Activated CD4-positive, CD25-positive, alpha-beta regulatory T cell (primary cell): ENCODE measurements around the gene FIGNL2.

Experiments used
- DNase-seq, 4 experiments: peaks; one replicate each; lab custom pipeline; 2025; lab: John Stamatoyannopoulos, UW

The FIGNL2 gene

DNA sequence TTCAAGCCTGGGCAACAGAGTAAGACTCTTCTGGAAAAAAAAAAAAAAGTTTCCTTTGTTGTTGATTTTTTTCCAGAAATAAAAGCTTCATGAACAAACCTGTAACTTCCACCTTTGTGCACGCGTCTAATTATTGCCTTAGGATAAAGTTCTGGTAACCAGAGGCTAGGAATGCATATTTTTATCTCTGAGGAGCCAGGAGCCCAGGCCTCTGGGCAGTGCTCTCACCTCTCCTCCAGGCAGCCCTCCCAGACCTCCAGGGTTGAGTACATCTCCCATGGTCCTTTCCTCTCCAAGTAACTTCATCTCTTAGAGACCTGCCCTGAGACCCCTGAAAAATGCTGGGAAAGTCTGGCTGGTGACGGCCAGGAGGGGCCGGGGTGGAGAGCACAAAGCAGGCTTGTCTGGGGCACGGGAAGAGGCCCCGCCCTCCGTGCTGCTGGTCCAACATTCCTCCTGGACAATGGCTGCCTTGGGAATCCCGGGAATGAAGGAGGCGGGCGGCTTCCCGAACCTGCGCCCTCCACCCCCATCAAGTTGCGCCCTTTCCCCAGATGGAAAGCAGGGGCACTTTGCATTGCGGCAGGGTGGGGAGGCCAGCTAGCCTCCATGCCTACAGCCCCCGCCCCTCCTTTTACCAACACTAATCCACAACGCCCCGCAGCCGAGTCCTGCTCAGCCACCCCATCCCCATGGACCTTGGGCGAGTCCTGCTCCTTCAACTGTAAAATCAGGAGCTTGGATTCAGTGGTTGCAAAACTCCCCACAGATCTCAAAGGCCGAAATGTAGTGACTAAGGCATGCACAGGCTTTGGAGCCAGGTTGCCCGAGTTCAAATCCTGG lies 7.3 kb upstream of the FIGNL2 start:
- no peak for DNase-seq

DNA sequence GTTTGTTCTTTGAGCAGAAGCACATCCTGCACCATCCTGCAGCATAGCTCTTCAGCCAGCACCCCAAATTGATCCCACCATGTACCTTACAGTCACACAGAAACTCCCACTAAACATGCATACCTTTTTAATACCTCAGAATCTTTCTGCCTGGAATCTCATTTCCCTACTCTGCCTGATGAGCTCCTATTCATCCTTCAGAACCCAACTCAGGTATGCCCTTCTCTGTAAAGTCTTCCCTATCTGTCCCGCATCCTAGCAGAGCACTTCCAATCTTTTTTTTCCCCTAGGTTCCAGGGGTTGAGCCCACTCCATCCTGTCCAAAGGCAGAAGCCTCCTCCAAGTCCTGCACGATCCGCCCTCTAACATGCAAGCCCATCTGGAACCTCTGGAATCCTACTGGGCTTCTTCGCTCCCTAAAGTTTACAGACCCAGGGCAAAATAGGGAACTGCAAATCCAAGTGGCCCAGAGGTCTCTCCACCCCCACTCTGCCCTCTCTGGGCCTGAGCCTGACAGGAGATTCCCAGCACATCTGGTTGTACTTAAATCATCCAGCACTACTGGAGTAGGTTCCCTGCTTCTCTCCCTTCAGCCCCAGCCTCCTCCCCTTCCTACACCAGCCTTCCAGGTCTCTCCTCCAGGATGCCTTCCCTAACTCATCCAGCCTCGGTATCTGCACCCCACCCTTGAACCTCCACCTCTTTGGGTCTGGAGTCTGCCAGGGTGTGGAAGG lies 4.1 kb upstream of the FIGNL2 start:
- DNase-seq, result no peak

DNA sequence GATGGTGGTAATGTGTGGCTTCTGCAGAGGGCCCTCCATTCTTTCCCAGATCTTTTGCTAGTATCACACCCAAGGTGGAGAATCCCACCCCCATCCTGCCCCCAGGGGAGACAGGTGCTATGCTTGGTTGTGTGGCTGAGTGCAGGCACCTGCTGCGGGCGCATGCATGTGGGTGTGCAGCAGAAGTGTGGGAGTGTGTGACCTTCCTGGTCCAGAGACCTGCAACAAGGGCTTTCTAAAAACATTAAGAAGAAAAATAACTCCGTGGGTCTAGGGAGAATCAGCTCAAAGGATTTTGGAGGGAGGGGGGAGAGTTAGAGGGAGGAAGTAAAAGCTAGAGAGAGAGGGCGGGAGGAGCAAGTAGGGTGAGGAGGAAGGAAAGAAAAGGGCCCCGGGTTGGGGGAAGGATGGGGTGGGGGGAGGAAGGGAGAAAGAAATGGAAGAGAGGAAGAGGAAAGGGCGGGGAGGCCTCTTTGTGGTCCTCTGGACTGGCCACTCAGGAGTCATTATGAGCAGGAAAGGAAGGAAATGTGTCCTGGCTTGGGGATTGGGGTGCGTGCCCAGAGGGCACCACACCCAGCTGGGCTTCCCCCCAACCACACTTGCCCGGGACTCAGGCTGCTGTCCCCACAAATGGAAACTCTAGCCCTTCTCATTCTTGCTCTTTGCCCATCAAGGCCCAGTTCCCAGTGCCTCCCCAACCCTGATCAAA lies 3.1 kb upstream of the FIGNL2 start:
- DNase-seq, result no peak

DNA sequence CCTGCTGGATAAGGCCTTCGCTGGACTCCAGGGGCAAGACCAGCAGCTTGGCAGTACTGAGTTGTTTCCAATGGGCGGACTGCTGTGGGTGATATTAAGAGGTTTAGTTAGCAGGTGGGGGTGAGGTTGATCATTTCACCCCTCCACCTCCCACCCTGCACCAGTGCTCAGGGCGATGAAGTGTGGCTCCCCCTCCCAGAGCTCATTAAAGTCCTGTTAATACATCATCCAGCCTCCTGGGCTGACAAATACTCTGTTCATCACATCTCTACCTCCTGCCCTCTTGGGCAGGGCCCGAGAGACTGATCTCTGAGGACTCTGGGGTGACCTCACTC lies 2.4 kb upstream of the FIGNL2 start:
- no peak for DNase-seq

DNA sequence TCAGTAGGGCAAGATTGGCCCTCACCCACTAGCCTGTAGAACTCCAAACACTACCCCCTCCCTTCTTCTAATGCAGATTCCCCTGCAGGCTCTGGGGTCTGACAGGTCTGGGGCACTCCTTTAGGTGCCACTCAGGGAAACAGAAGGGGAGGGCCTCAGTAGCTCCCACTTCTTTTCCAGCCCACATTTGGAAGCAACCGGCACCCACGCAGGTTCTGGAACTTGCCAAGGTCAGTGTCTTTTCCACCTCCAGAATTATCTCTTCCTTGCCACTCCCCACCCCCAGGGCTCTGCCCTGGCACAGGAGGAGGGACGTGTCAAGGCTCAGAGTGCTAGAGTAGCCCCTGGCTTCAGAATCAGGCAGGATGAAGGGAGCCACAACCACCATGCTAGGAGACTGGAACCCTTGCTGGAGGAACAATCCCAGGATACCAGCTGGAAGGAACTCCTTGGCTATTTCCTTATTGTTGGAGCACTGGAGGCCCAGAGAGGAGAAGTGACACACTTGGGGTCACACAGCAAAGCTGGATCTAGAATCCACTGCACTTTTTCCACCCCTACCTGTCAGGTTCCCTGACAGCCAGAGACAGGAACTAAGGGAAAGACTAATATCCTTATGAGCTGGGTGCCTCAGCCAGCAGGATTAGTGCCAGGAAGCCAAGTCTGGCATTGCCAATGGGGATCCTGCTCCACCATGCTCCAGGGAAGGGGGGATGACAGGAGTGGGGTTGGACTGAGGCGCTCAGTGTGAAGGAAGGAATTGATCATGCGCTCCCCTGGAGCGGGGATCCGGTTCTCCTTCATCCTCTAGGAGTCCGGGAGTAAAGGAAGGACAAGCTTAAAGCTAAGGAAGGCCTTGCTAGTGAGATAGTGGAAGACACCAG lies 1.8 kb upstream of the FIGNL2 start:
- no peak for DNase-seq

DNA sequence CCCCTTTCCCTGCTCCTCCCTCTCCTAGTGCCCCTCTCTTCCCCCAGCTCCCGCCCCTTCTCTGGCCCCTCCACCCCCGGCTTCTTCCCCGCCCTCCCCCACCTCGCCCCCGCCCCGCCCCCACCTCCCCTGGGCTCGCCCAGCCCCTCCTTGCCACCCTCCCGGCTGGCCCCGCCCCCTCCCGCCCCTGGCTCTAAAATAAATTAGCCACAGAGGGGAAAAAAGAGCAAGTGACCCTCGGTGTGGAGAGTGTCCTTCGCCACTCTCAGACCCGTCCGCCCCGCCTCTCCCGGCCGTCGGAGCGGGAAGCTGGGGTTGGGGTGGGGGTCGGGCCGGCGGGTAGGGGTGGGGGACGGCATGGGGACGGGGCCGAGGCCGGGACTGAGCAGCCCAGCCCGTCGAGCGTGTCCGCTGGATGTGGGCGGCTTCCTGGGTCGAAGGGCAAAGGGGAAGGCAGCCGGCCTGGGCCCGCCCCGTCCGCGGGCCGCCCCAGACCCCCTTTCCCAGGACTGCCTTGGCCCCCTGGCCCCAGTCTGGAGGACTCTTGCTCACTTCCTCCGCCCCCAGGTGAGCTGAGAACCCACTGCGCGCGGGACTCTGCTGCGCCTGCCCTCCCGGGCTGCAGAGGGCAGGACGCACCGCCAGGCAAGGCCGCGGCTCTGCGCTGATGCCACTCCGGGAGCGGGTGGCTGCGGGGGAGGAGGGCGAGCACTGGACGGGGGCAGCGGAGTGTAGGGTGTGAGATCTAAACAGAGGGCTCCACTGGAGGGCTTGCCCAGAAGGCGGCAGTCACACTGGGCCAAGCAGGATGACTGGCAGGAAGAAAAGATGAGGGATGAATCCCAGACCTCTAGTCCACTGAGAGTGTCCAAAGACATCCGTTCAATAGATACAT lies 570 bp upstream of the FIGNL2 start:
- DNase-seq, result no peak

DNA sequence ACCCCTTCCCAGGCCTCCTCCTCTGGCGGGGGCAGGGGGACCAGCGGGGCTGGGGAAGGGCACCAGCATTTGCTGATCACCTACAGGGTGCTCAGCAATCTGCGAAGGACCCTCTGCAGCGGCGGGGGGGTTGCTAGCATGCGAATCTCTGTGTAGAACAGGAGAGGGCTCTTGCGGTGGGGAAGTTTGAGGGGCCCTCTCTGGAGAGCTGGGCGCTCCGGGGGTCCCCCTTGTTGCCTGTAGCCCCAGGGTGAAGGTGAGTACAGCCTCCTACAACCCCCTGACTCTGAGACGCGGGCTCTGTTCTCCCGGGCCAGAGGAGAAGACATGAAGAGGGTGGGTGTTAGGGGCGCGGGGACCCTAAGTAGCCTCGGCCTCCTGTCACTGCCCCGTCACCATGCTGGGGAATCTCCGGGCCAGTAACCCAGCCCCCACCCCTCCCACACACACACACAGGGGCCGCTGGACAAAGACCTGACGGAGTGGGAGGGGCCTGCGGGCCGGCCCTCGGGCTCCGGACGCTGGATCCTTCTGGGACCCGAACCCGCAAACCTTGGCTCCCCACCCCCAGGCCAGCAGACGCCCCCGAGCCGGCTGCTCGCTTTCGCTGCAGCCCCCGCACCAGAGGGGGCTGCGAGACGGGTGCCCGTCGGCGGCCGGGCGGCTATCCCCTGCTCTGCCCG lies 734 bp downstream of the FIGNL2 start:
- no peak for DNase-seq

DNA sequence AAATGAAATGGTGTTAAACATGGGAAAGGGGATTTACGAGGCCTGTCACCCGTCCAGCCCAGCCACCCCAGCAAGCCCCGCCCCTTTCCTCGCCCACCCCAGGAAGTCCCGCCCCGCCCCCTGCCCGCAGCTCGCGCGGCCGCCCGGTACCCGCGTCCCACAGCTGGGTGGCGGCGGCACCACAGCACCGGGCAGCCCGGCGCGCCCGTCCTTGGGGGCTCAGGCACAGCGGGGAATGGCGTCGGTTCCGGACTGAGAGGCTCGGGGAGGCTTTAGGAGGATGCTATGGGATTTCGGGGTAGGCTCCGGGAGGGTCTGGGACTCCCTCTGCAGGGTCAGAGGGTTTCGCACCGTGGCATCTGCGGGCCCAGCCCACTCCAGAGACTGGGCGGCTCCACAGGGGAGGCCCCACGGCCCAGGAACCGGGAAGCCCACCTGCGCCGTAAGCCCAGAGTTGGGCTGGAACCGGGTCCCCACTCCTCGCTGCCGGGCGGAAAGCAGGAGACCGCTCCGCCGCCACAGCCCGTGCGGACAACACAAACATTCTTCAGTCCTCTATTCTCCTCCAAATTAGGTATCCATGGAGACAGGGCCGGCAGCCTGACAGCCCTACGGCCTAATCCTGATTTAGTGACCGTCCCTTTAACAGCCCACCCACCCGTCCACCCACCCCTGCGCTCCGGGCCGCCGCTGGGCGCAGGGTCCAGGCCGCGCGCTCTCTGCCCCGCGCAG lies 1.4 kb downstream of the FIGNL2 start:
- peak in 1 of 4 experiments; percentile 17 for DNase-seq

DNA sequence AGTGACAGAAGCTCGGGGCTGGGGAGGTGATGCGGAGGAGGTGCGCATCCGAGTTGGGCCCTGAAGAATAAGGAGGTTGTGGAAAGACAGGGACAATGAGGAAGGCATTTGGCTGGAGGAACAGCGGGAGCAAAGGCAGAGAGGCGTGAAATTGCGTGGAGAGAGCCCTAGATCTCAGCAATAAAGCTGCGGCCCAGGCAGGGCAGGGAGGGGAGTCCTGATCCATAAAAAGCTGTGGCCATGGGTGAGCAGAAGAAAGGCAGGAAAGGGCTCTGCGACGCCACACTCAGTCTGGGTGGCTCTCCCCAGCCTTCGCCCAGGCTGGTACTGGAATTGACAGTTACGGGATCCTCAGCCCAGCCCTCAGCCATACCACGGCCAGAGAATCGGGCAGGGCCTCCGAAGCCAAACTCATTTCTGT lies 2.2 kb downstream of the FIGNL2 start:
- DNase-seq, result no peak

DNA sequence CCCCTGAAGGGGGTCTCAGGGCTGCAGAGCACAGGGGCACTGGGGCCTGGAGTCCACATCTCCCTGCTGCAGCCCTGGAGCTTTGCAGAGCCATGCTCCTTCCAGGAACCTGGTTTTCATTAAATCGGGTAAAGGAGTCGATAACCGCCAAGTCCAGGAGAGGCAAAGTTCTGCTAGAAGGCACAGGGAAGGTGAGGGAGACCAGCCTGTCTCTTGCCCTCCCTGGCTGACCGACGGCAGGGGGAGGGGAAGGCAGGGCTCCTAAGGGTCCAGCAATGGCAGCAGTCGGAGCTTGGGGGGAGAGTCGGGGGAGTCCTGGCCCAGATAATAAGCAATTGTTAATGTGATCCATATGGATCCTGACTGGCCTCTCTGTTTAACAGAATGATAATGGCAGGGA lies 3.0 kb downstream of the FIGNL2 start:
- no peak for DNase-seq

DNA sequence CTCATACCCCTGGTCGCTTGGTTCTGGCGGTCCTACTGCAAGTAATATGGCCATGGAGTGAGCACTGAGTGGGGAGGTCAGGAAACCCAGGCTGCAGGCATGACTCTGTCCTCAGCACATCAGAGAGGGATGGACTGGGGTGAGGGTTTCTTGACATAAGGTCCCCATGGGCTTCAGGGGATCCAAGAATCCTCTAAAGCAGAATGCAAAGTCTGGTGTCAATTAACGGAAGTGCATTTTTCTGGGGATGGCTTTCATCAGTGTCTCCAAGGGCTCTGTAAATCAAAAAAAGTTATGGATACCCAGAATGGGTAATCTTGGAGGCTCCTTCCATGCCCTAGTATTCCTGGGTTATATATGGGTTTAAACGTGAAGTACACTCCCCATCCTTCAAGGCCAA lies 3.7 kb downstream of the FIGNL2 start:
- no peak for DNase-seq

DNA sequence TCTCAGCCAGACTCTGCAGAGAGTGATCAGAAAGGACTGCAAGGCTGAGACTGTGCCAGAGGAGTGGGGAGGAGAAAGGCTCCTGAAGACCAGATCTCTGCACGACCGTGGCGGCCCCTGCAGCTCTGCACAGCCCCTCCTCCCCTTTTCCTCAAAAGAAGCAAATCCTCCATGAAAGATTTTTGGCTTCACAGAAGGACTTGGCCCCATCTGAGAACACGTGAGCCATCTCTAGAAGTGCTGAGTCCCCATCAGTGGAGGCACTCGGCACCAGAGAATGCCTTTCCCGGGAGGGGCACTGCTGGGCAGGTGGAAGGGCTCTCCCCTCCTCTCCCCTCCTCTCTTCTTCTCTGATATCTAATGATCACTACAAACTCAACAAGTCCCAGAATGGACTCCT lies 6.8 kb downstream of the FIGNL2 start:
- DNase-seq, result no peak

DNA sequence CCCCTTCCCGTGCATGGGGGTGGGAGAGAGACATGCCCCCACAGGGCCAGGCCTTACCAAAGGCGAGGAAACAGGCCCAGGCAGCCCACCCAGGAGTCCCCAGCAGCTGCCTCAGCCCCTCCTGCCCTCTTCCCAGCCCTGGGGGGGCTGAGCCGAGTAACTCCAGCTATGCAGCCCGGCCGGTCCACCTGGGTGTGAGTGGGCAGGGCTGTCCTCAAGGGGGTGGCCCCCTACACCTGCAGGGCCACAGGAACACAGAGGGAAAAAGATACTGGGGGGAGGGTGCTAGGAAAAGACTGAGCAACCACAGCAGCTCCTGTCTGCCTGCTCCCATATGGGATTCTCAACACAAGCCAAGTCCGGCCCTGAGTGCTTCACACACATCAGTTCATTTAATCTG lies 7.6 kb downstream of the FIGNL2 start:
- no peak for DNase-seq

DNA sequence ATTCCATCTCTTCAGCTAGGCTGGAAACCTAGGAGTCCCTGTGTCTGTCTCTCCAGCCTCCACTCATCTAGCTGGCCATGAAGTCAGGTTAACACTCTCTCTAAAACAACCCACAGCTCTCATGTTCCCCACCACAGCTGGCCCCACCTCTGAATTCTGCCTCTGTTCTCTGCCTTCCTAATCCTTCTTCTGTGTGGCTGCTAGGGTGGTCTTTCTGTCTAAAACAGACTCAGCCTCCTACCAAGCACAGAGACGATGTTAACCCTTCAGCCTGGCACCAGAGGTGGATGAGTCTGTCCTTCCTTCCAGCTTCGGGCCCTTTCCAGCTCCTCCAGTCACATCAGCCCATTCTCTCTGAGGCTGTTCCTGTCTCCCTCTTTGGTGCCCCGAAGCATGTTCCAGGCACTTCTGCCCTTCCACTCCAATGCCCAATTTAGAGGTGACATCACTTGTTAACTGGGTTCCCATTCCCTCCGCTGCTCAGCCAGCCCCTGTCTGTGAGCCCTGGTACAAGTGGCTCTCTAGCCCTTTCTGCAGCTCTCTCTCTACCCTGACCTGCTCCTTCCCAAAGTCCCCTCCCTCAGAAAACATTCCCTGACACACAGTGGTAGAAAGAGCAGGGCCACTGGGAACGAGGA lies 9.1 kb downstream of the FIGNL2 start:
- DNase-seq, result no peak

DNA sequence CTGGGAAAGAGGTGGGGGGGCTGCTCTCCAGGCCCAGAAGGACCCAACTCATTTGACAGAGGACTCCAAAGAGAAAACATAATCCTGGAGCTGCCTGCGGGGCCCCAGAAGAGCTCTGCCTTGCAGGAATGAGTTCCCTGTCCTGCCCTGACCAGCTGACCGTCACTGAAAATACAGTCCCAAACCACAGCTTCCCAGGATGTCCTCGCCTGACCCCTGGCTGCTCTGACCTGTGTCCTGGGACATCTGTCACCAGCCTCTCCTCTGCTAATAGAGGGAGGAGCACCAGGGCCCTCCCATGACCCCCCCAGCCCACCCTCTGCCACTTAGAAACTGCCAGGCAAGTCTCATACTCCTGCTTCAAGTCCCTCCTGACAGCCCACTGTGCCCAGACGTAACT lies 9.8 kb downstream of the FIGNL2 start:
- DNase-seq, result no peak

DNA sequence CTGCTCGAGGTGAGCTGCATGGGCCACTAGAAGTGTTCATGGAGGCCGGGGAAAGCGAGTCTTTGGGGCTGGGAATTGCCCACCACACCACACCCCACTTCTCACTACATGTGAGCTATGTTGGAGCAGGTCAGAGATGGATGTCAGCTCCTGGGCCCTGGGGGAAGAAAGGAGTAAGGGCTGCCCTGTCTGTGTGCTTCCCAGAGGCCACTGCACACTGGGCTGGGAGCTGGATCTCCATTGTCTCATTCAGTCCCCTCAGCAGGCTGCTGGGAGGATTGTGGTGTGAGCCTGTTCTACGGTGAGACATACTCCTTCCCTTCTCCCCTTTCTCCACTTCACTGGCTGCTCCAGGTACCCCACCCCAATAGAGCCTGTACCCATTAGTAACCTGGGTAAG lies 10.5 kb downstream of the FIGNL2 start:
- DNase-seq, result no peak

DNA sequence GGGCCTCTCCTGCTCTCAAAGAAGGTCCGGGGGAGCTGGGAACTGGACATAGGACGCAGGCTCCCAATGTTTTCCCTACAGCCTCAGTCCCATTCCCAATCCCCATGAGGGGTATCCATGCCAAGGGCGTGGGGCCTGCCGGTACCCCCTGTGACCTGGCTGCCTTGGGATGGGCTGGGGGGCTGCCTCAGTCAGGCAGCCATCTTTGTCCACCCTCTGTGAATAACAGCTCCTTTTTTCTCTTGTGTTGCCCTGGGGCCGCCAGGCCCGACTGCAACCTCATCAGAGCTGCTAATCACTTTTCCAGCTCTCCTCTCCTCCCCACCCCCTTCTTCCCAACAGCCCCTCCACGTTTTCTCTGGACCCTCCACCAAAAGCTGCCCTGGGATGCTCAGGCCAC lies 11.2 kb downstream of the FIGNL2 start:
- no peak for DNase-seq

DNA sequence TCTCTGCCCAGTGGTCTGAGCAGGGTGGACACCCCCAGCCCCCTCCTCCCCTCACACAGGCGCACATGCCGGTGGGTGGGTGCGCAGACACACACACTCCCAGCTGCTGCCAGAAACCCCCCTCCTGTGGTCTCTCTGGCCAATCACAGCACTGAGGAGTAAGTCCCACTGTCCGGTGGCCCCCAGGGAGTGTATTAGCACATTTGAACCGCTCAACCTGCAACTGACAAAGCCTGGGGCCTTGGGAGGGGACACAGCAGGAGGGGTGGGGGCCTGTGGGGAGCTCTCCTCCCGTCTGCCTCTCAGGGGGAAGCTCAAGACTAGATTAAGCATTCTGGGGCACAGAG lies 11.7 kb downstream of the FIGNL2 start:
- no peak for DNase-seq
